Stimulated activated naive B cell treated with anti-CD40 and anti-IgM and Interleukin-4, amounts not matched to agents 10 μg/mL and 1 μg/mL and 100 μg/mL, for 72 hours (primary cell): ENCODE data around the gene FARS2.

ENCODE experiments used
- ATAC-seq, 2 donors: fragments of 150-1000 bp; cut with Tn5 transposase; replicated peaks; 2 replicates each; pipeline ENCODE4 v1.10.0; 2021; ENCODE audit warnings: moderate library complexity in 1 of 2
- DNase-seq: peaks from one replicate; pipeline ENCODE4 v3.0.0; 2021
- H3K27ac Mint-ChIP-seq: one replicate; pipeline ENCODE4 v1.8.0; 2022; ENCODE audit warnings: mild to moderate bottlenecking, mixed read lengths
- H3K27me3 Mint-ChIP-seq, 2 donors: one replicate each; pipeline ENCODE4 v1.8.0; 2022; ENCODE audit warnings: mixed read lengths in 2 of 2
- H3K36me3 Mint-ChIP-seq, 2 donors: one replicate each; pipeline ENCODE4 v1.8.0; 2022; ENCODE audit warnings: mixed read lengths in 2 of 2, mild to moderate bottlenecking in 1 of 2
- H3K4me1 Mint-ChIP-seq, 2 donors: one replicate each; pipeline ENCODE4 v1.8.0; 2022; ENCODE audit warnings: mixed read lengths in 2 of 2, mild to moderate bottlenecking in 1 of 2
- H3K4me3 Mint-ChIP-seq, 2 donors: one replicate each; pipeline ENCODE4 v1.8.0; 2022; ENCODE audit warnings: mild to moderate bottlenecking in 2 of 2, mixed read lengths in 2 of 2, moderate library complexity in 1 of 2
- H3K9me3 Mint-ChIP-seq, 2 donors: one replicate each; pipeline ENCODE4 v1.8.0; 2022; ENCODE audit warnings: mixed read lengths in 2 of 2, mild to moderate bottlenecking in 1 of 2

Gene FARS2

DNA sequence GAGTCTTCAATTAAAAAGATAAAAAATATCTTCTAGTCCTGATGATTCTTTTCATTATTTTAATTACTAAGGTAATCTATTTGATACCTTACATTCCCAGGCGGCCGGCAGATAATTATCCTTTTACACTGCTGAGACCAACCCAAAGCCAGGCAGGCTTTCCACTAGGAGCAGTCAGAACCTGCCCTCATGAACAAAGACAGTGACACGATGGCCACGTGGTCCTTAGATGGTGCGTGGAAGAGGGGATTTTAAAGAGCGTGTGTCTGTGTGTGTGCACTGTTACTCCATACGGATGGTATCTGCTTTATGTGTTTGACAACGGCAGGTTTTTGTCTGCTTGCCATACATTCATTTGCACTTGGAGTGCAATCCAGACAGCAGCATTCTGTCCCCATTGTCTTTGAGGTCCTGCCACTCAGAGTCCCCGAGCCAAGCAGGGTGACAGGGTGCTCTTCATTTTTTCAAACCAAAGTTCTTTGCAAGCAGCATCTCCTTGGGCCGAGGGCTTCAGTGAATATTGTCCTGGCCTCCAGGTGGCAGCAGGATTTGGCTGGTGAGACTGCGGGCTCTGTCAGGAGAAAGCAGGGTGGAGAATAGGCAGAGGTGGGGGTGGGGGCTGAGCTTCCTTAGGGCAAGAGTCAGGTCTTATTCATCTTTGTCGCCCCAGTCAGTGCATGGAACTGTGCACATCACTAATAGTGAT lies 484.9 kb downstream of the FARS2 start:
- ATAC-seq = no peak
- H3K27ac Mint-ChIP-seq = no peak overlapping the region
- no peaks in the 10 kb centered on the region for H3K27me3 Mint-ChIP-seq

GRCh38 chr6:5746759-5747130 lies 485.4 kb downstream of the FARS2 start:
- H3K4me1 Mint-ChIP-seq = peaks cover 0 to 2% of the 10 kb centered on the region in 2 donors
- peaks cover 17 to 24% of the 10 kb centered on the region in 2 donors for H3K36me3 Mint-ChIP-seq
- H3K27me3 Mint-ChIP-seq = no peaks in the 10 kb centered on the region
- DNase-seq (no peak), ATAC-seq (no peak)
- peaks cover 3 to 4% of the 10 kb centered on the region in 2 donors for H3K9me3 Mint-ChIP-seq
- no peak overlapping the region for H3K4me3 Mint-ChIP-seq
- H3K27ac Mint-ChIP-seq = no peak overlapping the region

More for the DNA sequence above, 484.9 kb downstream of the FARS2 start:
- DNase-seq = no peak
- peaks cover under 1 to 3% of the 10 kb centered on the region in 2 donors for H3K4me1 Mint-ChIP-seq
- H3K9me3 Mint-ChIP-seq = peaks cover 3 to 4% of the 10 kb centered on the region in 2 donors
- no peak overlapping the region for H3K4me3 Mint-ChIP-seq
- peaks cover 15 to 24% of the 10 kb centered on the region in 2 donors for H3K36me3 Mint-ChIP-seq

DNA sequence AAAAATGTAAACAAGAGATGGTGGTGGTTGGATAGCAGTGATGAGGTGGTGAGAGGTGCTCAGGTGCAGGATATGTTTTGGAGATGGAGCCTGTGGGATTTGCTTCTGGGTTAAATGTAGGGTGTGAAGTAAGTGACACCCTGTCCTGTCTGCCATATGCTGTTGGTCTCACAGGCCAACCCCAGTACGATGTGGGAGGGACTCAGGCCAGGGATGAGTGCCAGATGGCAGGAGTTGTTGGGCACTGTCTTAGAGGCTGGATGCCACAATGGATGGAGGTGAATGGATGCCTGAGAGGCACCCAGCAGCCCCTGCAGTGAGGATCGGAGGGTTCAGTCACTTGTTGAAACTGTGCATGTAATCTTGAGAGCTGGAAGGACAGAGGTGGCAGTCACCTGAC lies 486.1 kb downstream of the FARS2 start:
- DNase-seq = no peak

GRCh38 chr6:5749016-5749650 lies 487.8 kb downstream of the FARS2 start:
- Mint-ChIP-seq H3K9me3 (peaks cover 4 to 6% of the 10 kb centered on the region in 2 donors), H3K36me3 (peaks cover 28 to 45% of the 10 kb centered on the region in 2 donors), H3K27me3 (no peaks in the 10 kb centered on the region), H3K4me3 (no peak overlapping the region), H3K4me1 (peaks cover 0 to 2% of the 10 kb centered on the region in 2 donors), H3K27ac (no peak overlapping the region)
- DNase-seq (no peak), ATAC-seq (no peak)

More for the DNA sequence above, 486.1 kb downstream of the FARS2 start:
- Mint-ChIP-seq H3K27ac (no peak overlapping the region), H3K27me3 (no peaks in the 10 kb centered on the region), H3K36me3 (peaks cover 20 to 30% of the 10 kb centered on the region in 2 donors), H3K4me3 (no peak overlapping the region), H3K4me1 (peaks cover 0 to 2% of the 10 kb centered on the region in 2 donors), H3K9me3 (peaks cover 4% of the 10 kb centered on the region in 2 donors)
- ATAC-seq = no peak

- H3K36me3 Mint-ChIP-seq = peaks cover 34 to 51% of the 10 kb centered on the region in 2 donors
- H3K9me3 Mint-ChIP-seq = peaks cover 8 to 9% of the 10 kb centered on the region in 2 donors
- DNase-seq (no peak), ATAC-seq (no peak)
- H3K4me3 Mint-ChIP-seq = no peak overlapping the region
- H3K4me1 Mint-ChIP-seq = peaks cover 0 to 2% of the 10 kb centered on the region in 2 donors
- H3K27ac Mint-ChIP-seq = peak overlapping the region; percentile 38
- H3K27me3 Mint-ChIP-seq = no peaks in the 10 kb centered on the region
These were observed 488.4 kb downstream of the FARS2 start for GRCh38 chr6:5749651-5750215.

DNA sequence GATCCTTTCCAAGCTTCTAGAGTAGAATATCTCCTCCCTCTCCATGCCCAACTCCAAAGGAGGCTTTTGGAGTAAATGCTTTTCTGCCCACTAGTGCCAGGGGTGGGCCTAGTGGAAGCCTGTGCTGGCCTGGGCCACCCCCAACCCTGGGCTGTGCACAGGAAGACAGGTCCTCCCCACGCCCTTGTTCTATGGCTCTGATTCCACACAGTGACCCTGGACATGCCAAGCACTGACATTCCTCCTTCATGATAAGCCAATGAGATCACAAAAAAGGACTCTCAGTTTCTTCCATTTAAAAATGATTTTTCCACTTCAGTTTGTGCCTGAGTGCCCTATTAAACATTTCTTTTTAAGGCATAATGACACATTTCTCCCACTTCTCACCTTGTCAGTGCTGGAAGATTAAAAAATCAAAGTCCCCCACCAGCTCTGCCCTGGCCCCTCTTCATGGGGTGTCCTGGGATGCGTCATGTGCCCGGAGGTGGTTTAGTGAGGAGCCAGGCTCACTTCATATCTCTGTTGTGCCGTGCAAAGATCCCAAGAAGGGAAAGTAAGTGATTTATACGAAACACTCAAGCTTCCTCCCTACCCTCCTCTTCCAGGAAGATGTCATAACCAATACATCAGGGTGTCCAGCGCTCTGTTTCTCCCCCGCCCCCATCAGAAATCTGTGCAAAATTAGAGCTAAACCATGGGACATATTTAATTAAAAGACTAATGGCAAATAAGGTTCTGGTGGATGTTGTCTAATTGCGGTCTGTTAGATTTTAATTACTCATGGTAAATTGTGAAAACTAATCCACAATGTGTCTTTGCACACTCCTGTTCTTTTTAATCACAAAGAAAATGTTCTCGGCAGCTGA lies 490.4 kb downstream of the FARS2 start:
- H3K9me3 Mint-ChIP-seq = peaks cover 18 to 22% of the 10 kb centered on the region in 2 donors
- H3K27me3 Mint-ChIP-seq = no peaks in the 10 kb centered on the region
- DNase-seq (no peak), ATAC-seq (no peak)
- H3K27ac Mint-ChIP-seq = peak overlapping the region; percentile 16
- H3K36me3 Mint-ChIP-seq = peaks cover 51 to 69% of the 10 kb centered on the region in 2 donors
- peaks cover 6 to 8% of the 10 kb centered on the region in 2 donors for H3K4me1 Mint-ChIP-seq
- no peak overlapping the region for H3K4me3 Mint-ChIP-seq

GRCh38 chr6:5752391-5752680 lies 491.0 kb downstream of the FARS2 start:
- H3K27ac Mint-ChIP-seq = no peak overlapping the region
- peaks cover 6 to 8% of the 10 kb centered on the region in 2 donors for H3K4me1 Mint-ChIP-seq
- H3K4me3 Mint-ChIP-seq = no peak overlapping the region
- DNase-seq (no peak), ATAC-seq (no peak)
- H3K27me3 Mint-ChIP-seq = no peaks in the 10 kb centered on the region
- H3K9me3 Mint-ChIP-seq = peaks cover 18 to 22% of the 10 kb centered on the region in 2 donors
- peaks cover 54 to 66% of the 10 kb centered on the region in 2 donors for H3K36me3 Mint-ChIP-seq

DNA sequence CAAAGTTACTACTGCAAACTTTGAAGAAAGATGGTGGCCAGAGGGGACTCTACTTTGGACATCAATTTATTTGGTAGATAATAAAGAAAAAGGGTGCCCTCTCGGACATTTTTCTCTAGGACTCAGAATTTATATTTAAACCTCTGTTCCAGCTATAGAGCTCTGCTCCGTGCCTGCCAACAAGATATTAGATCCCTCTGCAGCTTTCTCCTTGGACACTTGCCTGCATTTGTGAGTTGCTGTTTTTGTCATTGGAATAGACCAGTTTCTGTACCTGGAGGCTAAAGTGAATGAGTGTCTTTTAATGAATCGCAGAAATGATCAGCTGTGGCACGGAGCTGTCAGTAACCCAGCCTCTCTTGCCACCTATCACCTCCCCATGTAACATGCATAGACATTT lies 491.9 kb downstream of the FARS2 start:
- Mint-ChIP-seq H3K27ac (no peak overlapping the region), H3K36me3 (peaks cover 54 to 66% of the 10 kb centered on the region in 2 donors), H3K4me1 (peaks cover 6 to 8% of the 10 kb centered on the region in 2 donors), H3K9me3 (peaks cover 18 to 22% of the 10 kb centered on the region in 2 donors), H3K4me3 (no peak overlapping the region), H3K27me3 (no peaks in the 10 kb centered on the region)
- DNase-seq = no peak
- no peak for ATAC-seq

GRCh38 chr6:5754904-5755303 lies 493.6 kb downstream of the FARS2 start:
- peaks cover 6% of the 10 kb centered on the region in 2 donors for H3K4me1 Mint-ChIP-seq

GRCh38 chr6:5759571-5759970 lies 498.3 kb downstream of the FARS2 start:
- Mint-ChIP-seq H3K4me1 (peaks cover 23 to 35% of the 10 kb centered on the region in 2 donors), H3K9me3 (peaks cover 11 to 14% of the 10 kb centered on the region in 2 donors), H3K36me3 (peaks cover 23 to 33% of the 10 kb centered on the region in 2 donors), H3K27ac (no peak overlapping the region), H3K4me3 (no peak overlapping the region), H3K27me3 (no peaks in the 10 kb centered on the region)
- DNase-seq = no peak
- no peak for ATAC-seq

More at GRCh38 chr6:5754904-5755303, 493.6 kb downstream of the FARS2 start:
- Mint-ChIP-seq H3K27ac (no peak overlapping the region), H3K4me3 (no peak overlapping the region), H3K36me3 (peaks cover 48 to 58% of the 10 kb centered on the region in 2 donors), H3K27me3 (no peaks in the 10 kb centered on the region), H3K9me3 (peaks cover 18% of the 10 kb centered on the region in 2 donors)
- ATAC-seq (no peak), DNase-seq (no peak)

GRCh38 chr6:5761370-5761769 lies 500.1 kb downstream of the FARS2 start:
- peaks cover 8 to 17% of the 10 kb centered on the region in 2 donors for H3K36me3 Mint-ChIP-seq
- peaks cover under 1 to 1% of the 10 kb centered on the region in 2 donors for H3K9me3 Mint-ChIP-seq
- ATAC-seq = no peak
- no peak for DNase-seq
- H3K4me3 Mint-ChIP-seq = no peak overlapping the region
- peaks cover 28 to 42% of the 10 kb centered on the region in 2 donors for H3K4me1 Mint-ChIP-seq
- no peak overlapping the region for H3K27ac Mint-ChIP-seq
- H3K27me3 Mint-ChIP-seq = no peaks in the 10 kb centered on the region

DNA sequence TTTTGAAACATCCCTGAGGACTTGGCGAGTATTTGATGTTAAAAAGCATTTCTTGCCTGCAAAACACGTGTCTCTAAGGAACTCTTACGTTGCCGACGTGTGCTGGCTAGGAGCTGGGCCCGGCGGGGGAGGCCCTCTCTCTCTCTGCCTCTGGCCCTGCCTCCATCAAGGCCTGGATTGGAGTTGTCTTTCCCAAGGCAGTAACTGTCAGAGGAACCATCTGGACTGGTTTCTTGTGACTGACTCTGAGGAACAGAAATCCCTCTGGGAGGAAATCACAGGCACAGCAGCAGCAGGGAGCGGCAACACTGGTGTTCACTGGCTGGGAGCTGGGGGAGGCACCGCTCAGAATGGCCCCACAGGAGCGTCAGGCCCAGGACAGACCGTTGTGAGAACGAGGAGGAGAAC lies 501.3 kb downstream of the FARS2 start:
- H3K36me3 Mint-ChIP-seq = peaks cover 3 to 12% of the 10 kb centered on the region in 2 donors
- peak overlapping the region; percentile 63 for H3K27ac Mint-ChIP-seq
- peaks cover 0 to 2% of the 10 kb centered on the region in 2 donors for H3K9me3 Mint-ChIP-seq
- H3K4me3 Mint-ChIP-seq = no peak overlapping the region
- H3K27me3 Mint-ChIP-seq = no peaks in the 10 kb centered on the region
- H3K4me1 Mint-ChIP-seq = peaks cover 29 to 41% of the 10 kb centered on the region in 2 donors
- ATAC-seq (no peak), DNase-seq (no peak)

GRCh38 chr6:5763407-5763806 lies 502.1 kb downstream of the FARS2 start:
- Mint-ChIP-seq H3K27ac (no peak overlapping the region), H3K4me1 (peaks cover 29 to 41% of the 10 kb centered on the region in 2 donors), H3K27me3 (no peaks in the 10 kb centered on the region), H3K4me3 (no peak overlapping the region), H3K9me3 (peaks cover 0 to 2% of the 10 kb centered on the region in 2 donors), H3K36me3 (peaks cover 3 to 12% of the 10 kb centered on the region in 2 donors)
- ATAC-seq (peak; percentile 54 to 58), DNase-seq (no peak)

DNA sequence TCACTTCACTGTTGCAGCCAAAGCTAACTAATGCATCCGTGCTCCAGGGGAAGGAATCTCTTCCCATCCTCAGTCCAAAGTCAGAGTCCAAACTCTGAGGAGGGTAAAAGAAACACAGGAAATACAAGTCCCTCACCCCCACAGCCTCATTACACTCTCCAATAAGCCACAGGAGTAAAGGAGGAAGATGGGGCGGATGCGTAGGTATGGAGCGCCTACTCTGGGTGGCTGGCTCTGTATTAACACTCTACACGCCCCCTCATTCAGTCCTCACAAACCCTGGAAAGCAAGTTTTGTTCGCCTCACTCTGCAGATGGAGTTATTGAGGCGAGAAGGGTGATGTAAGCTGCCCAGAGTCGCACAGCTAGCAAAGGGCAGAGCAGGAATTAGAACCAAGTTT lies 502.6 kb downstream of the FARS2 start:
- Mint-ChIP-seq H3K4me1 (peaks cover 29 to 41% of the 10 kb centered on the region in 2 donors), H3K4me3 (peak overlapping the region in 1 of 2 donors; percentile 20), H3K9me3 (peaks cover 0 to 2% of the 10 kb centered on the region in 2 donors), H3K36me3 (peaks cover 7 to 12% of the 10 kb centered on the region in 2 donors), H3K27me3 (no peaks in the 10 kb centered on the region), H3K27ac (peak overlapping the region; percentile 84)
- DNase-seq (peak; percentile 39), ATAC-seq (peak; percentile 83 to 87)
